ENCODE measurements around the gene CD33.

The CD33 gene

DNA sequence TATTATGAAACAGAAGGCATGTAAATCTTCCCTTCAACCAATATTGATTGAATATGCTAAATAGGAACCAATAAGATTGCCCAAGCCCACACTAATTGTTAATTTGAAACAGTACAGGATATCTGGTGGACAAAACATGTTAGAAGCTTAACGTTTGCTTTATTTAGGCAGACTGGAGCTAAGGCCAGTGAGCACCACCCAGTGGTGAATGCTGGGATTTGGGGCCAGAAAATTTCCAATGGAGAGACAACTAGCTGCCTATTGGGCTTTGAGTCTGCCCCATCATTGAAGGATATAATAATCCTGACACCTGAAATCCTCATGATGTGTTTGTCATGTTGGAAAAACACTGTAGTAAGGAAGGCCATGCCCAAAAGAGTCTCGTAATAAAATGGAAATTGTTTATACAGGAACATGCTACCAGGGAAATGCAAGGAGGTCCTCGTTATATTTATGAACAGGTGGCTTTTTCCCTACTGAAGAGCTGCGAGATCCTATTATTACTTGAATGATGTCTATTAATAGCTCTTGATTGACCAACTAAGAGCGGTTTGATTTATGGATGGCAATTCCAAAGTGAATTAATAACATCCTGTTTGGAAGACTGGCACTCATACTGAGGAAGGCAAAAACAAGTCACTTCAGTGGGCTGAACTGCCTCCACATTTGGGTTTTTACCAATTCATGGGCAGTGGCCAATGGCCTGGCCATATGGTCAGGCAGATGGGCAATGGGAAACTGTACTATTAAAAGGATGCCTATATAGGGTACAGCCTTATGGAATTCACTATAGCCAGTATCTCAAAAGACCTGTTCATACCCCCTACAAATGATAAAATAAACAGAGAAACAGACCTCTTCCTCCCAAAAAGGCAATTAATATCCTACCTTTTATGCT lies 34.7 kb downstream of the CD33 start:
- peak; percentile 86 for DNase-seq

DNA sequence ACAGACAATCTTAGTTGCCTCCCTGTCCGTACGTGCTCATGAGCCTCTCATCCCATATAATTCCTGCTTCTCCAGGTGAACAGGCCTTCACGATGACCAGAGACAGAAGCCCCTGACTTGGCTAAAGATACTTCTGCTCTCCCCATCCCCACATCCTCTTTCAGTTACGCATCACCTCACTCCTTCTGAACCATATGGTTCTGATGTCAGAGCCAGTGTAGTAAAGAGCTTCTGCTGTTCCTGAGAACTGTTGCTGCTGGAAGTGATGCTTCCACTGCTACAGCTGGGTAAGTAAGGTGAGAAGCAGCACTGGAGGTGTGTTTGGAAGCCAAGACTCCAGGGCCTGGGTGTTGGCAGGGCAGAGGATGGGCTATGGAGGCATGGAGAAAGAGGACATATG lies 38.9 kb downstream of the CD33 start:
- no peak for DNase-seq

DNA sequence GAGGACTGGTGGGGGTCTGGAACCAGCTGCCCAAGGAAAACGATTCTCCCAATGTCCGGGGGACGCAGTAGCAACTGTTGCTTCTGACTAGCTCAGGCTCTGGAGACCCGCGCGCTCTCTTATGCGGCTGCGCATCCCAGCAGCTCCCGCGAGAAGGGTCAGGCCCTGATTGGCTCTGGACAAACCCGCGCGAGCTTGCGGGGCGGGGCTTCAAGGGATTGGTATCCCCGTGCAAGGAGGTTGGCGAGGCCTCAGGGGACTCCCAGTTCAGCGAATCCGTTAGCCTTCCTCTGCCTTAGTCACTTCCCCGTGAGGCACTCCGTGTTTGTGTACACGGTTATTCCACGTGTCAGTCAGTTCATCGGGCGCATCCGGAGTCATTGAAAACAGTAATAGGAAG lies 46.2 kb downstream of the CD33 start:
- no peak for DNase-seq

DNA sequence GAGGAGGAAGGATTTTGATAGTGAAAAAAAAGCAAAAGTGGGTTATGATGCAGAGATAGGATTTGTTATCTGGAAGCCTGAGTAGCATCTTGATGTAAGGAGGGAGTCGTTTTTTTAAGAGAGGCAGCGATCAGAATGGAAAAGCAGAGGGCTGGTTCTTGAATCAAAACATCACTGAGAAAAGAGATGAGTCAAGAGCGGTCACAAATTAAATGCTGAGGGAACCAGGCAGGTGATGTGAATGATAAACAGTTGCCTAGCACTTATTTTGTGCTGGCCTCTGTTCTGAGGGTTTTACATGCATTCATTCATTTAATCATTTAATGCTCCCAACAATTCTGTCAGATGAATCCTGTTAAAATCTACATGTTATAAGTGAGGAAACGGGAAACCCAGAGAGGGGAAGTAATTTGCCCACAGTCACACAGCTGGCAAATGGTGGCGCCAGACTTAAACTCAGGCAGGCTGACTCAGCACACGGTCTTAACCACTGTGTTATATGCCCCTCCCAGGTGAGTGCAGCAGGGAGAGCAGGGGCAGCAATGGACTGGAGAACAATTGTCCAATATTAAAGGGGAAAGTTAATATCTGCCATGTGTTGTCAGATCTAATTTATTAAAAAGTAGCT lies 47.4 kb downstream of the CD33 start:
- DNase-seq: peak; percentile 28

DNA sequence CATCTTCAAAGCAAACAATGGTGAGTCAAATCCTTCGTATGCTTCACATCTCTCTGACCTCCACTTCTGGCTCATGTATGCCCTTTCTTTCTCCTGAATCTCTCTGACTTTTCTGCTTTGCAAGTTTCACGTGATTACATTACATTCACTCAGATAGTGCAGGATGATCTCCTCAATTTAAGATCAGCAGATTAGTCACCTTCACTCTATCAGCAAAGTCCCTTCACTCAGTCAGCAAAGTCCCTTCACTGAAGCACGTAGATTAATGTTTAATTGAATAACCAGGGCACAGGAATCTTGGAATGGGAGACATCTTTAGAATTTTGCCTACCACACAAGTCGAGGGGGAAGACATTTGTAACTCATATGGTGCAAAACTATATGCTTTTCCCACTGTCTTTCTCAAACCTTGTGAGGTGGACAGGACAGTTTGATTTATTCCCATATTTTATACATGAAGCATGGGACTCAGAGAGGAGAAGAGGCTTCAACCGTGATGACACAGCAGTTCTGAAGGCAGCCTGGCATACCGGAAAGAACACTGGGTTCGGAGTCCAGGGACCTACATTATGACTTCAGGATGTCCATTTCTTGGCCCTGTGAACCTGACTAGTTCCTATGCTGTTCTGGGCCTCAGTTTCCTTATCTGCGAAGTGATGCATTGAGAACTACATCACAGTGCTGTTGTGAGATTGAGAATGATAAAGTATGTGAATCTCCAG lies 49.3 kb downstream of the CD33 start:
- no peak for DNase-seq

DNA sequence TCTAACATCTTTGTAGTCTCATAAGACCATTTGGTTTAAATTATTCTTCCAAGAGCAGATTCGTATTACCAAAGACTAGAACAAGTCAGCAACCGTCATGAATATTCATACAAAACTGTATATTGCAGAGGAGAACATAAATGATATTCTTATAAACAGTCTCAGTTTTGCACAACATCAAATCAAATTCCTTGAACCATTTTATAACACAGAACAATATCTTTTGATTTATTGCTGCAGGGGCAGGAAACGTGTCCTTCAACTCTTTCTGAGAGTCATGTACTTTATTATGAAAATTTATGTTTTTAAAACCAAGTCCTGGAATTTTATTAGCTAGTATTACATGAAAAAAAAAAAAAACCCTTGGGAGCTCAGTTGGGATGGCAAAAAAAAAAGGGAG lies 52.2 kb downstream of the CD33 start:
- no peak for DNase-seq

DNA sequence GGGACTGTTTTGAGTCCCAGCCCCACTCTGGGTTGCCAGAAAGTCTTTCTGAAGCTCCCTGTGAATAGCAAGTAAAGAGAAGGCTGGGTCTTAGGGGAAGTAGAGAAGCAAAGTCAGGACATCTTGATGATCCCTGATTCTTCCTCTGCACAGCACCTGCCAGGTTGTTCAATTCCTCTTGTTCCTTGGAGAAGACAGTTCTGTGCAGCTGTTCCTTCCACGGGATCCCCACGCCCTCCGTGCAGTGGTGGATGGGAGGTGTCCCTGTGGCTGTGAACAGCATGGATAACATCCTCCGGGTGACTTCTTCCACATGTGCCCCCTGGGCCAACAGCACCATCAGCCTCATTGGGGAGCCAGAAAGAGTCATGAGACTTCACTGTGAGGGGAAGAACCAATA lies 57.5 kb downstream of the CD33 start:
- no peak for DNase-seq

DNA sequence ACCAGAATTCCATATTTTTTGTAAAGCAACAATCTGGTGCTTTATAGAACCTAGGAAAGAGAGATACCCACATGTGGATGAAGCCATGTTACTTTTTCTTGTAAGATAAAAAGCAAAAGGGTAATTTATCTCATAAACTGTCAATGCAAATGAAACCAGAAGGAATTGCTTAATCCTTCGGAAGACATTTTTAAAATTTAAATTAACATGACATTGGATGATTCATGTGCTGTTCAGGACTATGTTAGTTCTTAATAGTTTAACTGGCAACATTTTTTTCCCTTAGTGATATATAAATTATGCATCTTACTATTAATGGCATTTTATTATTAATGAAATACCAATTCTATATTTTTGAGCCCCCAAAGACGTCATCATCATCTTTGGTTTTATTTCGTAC lies 60.8 kb downstream of the CD33 start:
- DNase-seq: no peak
